HuH-7 (cell line): ENCODE results near the gene EEA1.
"Not testable (repeated sequence)": the region's sequence is repeated elsewhere in the genome, so short reads cannot be mapped to it uniquely, and the experiment has no call there.

Experiments
- DNase-seq: peaks from one replicate; pipeline ENCODE4 v3.0.0; 2011; ENCODE audit warnings: low spot score

EEA1 gene

DNA sequence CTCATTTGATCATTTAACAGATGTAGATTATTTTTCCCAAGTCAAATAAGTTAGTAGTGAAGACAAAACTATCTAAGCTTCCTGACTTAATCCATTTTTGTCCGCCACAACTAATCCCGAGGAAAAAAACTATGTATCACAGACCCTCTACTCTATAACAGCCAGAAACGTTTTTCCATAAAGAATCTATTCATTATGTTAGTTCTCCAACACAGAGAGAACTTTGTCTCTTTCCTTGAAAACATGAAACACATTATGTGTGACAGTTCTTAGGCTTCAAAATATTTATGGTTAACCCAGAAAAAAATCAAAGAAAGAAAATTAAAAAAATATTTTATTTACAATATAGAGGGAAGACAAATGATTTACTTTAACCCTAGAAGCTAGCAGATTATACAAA is 126.2 kb downstream of the EEA1 start:
- DNase-seq = no peak

DNA sequence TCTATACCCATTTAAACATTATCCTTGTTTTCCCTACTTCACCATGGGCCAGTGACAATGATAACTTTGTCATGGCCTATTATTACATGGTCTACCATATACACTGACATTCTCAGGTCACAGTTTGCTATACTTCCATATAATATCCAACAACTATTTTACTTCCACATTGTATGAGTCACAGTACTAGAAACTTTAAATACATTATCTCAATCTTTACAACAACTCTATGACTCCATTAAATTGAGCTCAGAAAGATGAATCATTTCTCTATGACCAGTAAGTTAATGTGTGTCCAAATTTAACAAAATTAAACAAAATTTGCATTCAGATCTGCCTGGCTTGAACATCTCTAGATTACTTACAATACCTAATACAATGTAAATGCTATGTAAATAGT is 132.4 kb downstream of the EEA1 start:
- no peak for DNase-seq

DNA sequence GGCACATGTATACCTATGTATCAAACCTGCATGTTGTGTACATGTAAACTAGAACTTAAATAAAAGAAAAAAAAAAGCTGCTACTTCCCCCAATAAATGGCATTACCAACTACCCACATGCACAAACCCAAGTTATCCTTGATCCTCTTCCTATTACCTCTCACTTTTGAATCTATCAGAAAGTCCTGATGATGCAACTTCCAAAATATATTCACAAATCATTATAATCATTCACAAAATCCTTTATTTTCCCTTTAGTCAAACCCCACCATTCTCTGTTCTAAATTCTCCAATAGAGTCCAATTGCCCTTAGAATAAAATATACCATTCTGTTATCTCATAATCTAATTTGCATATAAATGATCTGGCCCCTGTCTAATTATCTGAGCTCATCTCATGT is 134.3 kb downstream of the EEA1 start:
- no peak for DNase-seq

DNA sequence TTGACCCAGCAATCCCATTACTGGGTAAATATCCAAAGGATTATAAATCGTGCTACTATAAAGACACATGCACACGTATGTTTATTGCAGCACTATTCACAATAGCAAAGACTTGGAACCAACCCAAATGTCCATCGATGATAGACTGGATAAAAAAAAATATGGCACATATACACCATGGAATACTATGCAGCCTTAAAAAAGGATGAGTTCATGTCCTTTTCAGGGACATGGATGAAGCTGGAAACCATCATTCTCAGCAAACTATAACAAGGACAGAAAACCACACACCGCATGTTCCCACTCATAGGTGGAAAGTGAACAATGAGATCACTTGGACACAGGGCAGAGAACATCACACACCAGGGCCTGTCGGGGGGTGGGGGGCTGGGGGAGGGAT is 134.7 kb downstream of the EEA1 start:
- DNase-seq = not testable (repeated sequence)

DNA sequence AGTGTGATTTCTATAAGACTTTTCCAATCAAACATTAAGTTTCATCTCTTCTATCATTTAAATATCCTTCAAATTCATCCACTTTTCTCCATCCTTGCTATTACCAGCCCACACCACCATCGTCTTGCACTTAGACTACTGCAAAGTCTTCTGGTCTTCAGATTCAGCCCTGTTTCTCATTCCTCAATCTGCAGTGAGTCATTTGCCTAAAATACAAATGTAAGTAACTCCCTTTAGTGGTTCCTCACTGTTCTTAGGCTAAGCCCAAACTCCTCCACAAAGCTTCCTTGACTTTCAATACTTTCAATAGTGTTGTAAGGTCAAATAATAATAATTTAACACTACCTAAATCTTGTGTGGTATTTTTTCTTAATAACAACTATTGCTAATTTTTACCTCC is 143.1 kb downstream of the EEA1 start:
- DNase-seq = no peak

DNA sequence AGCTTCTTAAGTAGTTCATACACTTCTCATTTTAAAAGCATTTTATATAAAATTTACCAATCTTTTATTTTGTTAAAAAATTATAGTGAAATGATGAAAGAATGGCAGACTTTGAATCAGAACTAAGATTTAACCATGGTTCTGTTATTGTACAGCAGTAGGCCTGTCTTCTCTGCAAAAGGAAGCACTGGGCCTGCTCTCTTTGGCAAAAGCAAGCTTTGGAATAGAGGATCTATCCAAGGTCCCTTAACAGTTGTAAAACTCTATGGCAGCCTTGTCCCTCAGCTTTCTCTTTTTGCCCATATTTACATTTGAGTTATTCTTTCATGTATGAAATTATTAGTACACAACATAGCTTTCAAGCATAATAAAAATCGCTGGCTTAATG is 143.5 kb downstream of the EEA1 start:
- no peak for DNase-seq

DNA sequence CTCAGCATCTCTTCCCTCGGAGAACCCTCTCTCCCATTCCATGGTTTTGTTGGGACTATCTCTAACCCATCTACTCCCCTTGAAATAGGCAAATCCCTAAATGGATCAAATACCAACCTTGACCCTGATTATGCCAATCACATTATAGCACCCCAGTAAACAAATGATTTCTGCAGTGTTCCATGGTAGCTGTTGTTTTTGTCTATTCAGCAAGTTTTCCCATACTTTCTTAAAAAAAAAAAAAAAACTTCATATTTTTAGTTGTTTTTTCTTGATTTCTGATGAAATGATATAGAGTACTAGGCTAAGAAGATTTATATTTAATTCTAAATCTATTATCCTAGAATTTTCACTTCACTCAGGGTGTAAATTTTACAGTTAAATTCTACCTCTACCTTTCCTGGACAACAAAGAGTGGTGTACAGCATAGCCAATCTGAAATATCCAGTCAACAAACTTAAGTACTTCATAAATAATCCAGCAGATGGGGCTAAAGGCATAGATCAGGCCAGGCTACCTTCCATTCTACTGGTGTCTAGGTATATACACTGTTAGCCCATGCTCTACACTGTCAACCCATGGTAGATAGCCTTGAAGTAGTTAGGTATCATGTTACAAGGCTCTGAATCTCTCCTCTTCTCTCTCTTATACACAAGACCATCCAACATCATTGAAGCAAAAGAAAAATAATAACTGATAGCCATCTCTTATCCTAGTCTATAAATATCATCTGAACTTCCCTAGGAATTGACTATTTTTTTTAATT is 144.1 kb downstream of the EEA1 start:
- peak; percentile 54 for DNase-seq

DNA sequence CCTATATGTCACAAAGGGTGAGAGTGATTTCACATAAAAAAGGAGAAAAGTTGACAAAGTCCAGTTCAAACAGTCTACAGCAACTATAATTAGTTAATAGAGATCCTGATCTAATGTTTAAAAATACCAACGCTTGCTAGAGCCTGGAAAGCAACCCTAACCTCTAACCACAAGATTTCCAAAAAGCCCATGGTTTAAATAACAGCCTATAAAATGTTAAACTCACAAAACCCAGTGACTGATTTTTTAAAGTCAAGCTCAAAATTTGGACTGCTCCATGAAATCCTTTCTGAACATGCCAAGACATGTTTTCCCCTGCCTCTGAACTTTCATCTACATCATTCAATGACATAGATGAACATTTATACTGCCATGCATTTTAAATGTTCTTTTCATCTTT is 144.7 kb downstream of the EEA1 start:
- DNase-seq = no peak

DNA sequence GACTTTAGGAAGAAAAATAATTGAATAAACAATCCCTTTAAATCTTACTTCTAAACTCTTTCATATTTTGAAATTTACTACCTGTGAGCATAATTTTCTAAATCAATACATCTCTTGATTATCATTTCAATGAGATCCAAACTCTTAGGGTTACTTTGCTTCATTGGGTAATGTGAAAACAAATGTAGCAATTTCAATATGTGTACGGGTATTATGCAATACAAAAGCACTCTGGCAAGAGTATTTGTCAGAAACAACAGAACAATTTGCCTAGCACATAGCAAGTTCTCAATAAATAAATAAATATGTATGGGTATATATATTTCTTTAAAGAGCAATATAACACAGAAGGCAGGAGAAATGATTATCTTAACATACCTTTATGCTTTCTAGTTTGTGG is 149.2 kb downstream of the EEA1 start:
- no peak for DNase-seq

DNA sequence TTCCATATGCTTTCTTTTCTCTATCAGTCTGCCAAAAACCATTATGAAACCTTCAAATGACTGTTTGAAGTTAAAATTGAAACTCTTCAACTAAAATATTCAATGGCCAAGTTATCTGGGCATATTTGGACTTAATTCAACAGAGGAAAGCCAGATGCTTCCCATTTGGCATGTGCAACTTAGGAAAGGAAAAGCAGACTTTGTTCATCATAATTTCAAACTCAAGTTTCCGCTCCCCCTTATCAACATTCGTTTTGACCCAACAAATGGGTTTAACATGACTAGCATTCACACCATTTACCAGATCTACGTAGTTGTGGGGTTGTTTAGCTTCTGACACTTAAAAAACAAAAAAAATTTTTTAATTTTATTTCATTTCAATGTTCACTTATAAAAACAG is 150.6 kb downstream of the EEA1 start:
- no peak for DNase-seq

DNA sequence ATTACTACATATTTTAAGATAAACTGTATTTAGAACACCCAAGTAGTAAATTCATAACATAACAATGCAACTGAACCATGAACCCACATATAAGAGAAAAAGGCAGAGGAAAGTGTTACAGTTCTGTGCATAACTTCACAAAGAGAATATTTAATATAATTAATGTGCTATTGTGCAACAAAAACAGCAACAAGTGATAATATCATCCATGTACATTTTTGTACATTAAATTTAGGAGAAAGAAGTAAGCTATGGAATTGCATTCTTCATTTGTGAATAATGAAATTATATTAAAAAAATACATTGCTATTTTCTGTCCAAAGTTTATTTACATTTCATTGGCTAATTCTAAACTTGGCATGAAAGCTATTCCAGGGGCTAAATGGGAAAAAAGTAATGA is 153.7 kb downstream of the EEA1 start:
- no peak for DNase-seq

DNA sequence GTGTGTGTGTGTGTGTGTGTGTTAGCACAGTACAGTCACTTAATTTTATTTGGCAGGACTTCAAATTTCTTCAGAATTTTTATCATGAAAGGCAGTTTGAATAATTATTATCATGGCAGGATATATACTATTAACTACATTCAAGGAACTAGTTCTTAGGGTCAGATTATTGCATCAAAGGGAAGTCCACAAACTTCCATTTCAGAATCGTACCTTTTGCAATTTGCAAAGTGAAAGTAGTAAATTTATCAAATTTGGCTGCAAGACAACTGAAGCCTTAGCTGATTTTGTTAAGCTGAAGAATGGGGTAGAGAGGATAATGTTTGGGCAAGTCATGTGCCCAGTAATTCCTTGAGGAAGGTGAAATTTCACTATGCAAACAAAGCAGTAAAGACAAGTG is 158.1 kb downstream of the EEA1 start:
- no peak for DNase-seq

DNA sequence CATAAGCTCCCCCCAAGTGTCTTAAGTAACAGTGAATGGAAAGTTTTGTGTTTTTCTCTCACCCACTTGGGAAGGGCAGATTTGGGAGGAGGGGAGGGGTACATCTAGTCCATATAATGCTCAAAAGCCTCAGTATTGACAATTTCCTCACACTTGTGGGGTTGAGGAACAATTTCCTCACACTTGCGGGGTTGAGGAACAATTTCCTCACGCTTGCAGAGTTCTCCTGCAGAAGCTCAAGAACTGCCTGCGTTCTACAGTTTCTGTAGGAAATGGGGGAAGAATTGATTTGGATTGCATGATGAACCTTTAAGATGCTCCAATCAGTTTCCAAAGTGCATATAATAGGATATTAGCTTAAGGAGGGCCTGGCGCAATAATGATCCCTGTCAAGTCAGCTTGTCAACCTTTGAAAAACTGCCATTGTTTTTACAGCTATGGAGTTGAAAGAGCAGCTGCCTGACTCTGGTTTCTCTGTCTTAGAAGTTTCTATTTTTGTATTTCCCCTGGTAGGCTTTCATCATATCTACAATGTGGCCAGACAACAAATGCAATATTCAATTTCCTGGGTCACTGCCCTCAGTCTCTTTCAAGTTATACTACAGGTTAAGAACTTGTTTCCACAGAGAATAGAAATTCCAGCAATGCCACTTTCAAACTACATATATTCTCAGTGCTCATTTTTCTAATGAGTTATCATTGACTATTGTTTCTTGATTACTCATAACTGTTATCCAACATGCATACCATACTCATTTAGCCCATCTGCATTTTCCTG is 159.8 kb downstream of the EEA1 start:
- DNase-seq = no peak

DNA sequence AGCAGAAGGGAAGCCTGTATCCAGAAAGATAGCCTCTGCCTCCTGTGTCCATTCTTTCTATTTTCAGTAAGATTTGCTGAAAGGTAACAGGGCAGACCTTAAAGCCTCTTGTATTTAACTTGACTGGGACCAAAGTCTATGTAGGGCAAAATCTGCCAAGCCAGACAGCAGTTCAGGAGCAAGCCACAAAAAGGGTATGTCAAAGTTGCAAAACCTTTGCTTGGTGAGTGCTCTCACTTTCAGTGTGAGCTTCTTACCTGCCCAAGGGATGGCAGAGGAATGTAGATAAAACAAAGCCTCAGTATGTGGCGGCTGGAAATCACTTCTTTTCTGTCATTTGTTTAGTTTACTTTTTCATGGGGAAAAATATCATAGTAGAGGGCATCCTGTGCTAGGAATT is 163.2 kb downstream of the EEA1 start:
- DNase-seq = no peak

DNA sequence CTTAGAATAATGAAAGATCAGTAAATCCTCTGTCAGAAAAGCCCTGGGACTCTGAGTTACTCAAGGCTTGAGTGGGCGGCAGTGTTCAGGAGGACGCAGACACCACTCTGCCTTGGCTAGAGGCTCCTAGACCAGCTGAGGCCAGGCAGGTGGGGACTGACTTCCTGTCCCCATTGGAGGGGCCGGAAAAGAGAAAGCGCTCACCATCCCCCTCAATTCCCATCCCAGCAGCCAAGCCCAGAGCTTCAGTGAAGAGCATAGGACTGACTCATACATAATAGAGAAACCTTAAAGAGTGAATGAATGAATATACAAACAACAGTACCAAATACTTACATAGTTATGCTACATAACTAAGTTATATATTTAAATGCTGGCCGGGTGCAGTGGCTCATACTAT is 164.3 kb downstream of the EEA1 start:
- no peak for DNase-seq

DNA sequence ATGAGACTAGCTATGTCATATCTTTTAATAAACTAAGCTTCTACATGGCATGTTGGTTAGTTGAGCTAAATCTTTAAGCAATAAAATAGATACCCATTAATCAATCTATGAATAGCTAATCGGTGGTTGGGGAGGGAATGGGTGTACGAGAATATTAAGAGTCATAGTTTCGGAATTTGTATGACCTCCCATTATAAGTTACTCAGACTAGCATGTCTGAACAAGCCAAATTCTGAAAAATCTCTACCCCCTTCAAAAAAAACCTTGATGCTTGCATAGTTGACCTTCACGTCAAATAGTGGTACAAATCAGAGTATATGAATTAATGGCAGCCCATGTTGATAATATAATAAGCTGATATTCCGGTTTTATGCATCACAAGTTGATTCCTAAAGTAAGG is 166.3 kb downstream of the EEA1 start:
- DNase-seq = no peak

DNA sequence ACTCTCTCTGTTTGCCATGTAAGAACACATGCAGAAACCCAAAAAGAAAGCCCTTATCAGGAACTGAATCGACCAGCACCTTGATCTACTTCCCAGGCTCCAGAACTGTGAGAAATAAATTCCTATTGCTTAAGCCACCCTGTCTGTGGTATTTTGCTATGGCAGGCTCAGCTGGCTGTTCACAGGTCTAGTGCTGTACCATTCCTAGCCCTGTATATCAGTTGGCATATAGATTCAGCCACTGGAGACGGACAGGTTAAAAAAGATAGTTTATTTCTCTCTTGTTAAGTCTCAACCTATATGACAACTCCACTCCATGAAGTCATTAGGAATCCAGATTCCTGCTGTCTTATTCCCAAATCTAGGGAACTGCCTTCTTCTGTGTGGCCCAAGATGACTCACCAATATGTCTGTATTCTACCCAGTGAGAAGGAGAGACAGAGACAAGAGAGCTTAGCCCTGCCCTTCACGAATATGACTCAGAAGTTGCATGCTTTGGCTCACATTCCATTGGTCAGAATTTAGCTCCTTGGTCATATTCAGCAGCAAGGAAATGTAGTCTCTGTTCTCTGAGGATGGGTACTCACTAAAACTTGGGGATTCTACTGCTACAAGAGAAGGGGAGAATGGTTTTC is 169.3 kb downstream of the EEA1 start:
- DNase-seq = no peak

DNA sequence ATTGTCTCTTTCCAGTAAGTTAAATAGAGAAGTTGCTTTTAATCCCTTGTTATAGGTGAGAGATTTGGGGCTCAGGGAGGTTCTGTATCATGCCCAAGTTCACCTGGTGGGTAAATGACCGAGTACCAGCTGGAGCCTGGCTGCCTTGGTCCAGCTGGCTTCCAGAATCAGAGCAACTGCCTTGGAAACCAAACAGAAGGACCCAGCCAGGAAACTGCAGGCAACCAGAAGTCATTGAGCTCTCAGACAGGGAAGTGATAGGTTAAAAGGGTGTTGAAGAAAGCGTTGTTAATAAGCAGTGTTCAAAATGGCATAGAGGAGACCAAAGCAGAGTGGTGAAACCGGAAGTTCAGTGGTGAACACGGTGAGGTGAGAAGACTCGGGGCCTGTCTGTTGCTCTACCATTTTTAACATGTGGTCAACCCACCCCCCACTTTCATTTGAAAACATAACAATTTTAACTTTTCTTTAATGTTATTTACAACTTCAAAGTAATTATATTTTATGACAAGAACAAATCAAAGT is 171.4 kb downstream of the EEA1 start:
- no peak for DNase-seq

DNA sequence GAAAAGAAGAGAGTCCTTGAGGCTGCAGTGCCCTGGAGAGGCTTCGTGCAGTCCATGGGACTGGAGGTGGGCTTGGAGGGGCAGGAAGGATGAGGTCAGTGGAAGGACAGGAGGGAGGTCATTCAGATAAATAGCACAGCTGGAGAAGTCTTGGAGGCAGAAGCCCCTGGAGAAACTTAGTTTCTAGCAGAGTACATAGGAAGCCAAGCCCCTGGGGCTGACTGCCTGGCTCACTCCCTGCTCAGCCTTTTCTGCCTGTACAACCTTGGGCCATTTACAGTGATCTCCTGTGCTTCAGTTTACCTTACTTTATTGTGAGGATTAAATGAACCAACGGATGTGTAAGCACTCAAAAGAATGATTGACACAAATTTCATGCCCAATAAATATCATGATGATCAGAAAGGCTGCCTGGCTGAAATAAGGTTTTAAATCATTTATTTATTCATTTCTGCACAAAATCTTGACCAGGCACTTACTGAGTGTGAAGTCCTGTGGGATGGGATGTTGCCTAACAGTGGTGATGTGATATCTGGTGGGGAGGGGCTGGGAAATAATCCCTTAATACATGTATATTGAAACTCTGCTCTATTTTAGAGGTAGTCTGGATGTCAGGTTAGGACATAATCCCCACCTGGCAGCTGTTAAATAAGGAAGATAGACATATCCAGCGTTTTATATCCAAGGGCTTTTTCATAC is 172.0 kb downstream of the EEA1 start:
- DNase-seq = no peak

DNA sequence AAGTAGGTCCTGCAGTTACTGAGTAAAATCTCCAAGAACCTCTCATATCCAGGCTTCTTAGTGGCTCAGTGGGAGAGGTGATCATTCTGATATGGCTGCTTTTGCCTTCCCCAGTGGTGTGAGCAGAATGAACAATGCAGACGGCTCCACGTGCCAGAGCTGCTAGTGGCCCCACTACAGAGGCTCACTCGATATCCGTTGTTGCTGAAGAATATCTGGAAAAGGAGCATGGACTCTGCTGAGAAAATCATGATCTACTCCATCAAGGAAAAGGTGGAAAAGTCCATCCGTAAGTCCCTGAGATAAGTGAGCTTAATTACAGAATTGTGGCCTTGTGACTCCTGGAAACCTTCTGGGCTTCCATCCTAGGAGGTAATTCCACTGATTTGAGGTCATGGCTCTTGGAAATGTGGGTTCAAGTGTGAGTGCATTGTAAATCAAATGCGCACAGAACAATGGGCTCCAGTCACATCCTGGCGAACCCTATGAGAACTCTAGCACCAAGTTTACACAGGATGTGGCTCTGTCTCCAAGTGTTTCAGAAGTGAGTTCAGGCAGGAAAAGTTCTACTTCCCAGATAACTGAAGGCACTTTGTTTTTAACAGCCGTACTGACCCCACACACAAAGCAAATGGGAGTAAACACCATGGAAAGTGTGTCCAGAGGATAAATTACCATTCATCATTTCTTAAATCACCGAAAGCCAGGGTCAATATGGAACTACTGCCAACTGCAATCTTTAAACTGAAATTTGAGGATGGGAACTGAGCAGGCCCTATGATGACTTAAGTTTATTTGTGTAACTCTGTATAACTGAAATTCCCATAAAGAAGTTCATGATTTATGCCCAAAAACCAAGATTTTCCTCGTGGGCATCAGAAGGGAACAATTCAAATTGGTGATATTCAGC is 174.9 kb downstream of the EEA1 start:
- DNase-seq = no peak

DNA sequence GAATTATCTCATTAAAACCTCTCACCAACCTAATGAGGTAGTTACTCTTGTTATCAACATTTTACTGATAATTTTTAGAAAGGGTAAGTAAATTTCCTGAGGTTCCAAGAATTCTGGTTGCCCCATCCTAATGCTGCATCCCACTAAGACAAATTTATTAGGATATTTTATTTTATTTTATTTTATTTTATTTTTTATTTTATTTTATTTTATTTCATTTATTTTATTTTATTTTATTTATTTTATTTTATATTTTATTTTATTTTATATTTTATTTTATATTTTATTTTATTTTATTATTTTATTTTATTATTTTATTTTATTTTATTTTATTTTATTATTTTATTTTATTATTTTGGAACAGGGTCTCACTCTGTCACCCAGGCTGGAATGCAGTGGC is 179.4 kb downstream of the EEA1 start:
- DNase-seq = not testable (repeated sequence)
